GM21526 (cell line): ENCODE results near the gene SPINK2.

Source experiments
- ATAC-seq: cut with Tn5 transposase; IDR thresholded peaks from one replicate; pipeline ENCODE4 v1.9.1; 2021; ENCODE audit warnings: moderate library complexity; ENCODE audit not compliant: unreplicated experiment, low FRiP score

SPINK2 gene

GRCh38 chr4:56821381-56822243 is at the start of gene SPINK2:
Gene SPINK2, minus strand, starts transcription at chr4:56821701. Its CDS starts 39 bp downstream, at chr4:56821662.
- no peak for ATAC-seq

- no peak for ATAC-seq
These were observed 49.4 kb upstream of the SPINK2 start for GRCh38 chr4:56870946-56871345.

GRCh38 chr4:56863441-56864139 is 42.1 kb upstream of the SPINK2 start:
- ATAC-seq = no peak

GRCh38 chr4:56861360-56861759 is 39.9 kb upstream of the SPINK2 start:
- ATAC-seq = no peak

- ATAC-seq = no peak
These were observed 39.3 kb upstream of the SPINK2 start for GRCh38 chr4:56860781-56861180.

- ATAC-seq = no peak
These were observed 38.3 kb upstream of the SPINK2 start for GRCh38 chr4:56859841-56860240.

- no peak for ATAC-seq
These were observed 36.3 kb upstream of the SPINK2 start for GRCh38 chr4:56857601-56858309.

- ATAC-seq = no peak
These were observed 35.2 kb upstream of the SPINK2 start for GRCh38 chr4:56856656-56857055.

- ATAC-seq = no peak
These were observed 29.4 kb upstream of the SPINK2 start for GRCh38 chr4:56850910-56851309.

- ATAC-seq = no peak
These were observed 23.5 kb upstream of the SPINK2 start for GRCh38 chr4:56844802-56845580.

GRCh38 chr4:56843421-56843899 is 22.0 kb upstream of the SPINK2 start:
- ATAC-seq = no peak

GRCh38 chr4:56840559-56840958 is 19.1 kb upstream of the SPINK2 start:
- no peak for ATAC-seq

GRCh38 chr4:56828784-56829535 is 7.5 kb upstream of the SPINK2 start:
- no peak for ATAC-seq

- ATAC-seq = no peak
These were observed 2.6 kb upstream of the SPINK2 start for GRCh38 chr4:56823933-56824600.

GRCh38 chr4:56818797-56819196 is 2.7 kb downstream of the SPINK2 start:
- ATAC-seq = no peak

GRCh38 chr4:56817840-56818491 is 3.5 kb downstream of the SPINK2 start:
- ATAC-seq = peak; percentile 87

- ATAC-seq = no peak
These were observed 14.8 kb downstream of the SPINK2 start for GRCh38 chr4:56806666-56807065.

GRCh38 chr4:56804551-56804950 is 16.9 kb downstream of the SPINK2 start:
- ATAC-seq = no peak

GRCh38 chr4:56803471-56803870 is 18.0 kb downstream of the SPINK2 start:
- ATAC-seq = no peak
